HepG2 (cell line): Measurements from ENCODE around the gene TPRA1. TPM values are rescaled to one million over a fixed set of nuclear protein-coding genes. Genes with fewer than 3 reads are reported as not detected.

Experiments used
- GATA4 ChIP-seq: sonication (generic); IDR thresholded peaks from 2 replicates; pipeline ENCODE4 v1.6.1; 2016; ENCODE audit warnings: antibody characterized with exemption, low read depth, borderline replicate concordance
- HOXA9 ChIP-seq: sonication (generic); formaldehyde crosslinking; IDR thresholded peaks from 2 replicates; pipeline ENCODE4 v1.8.1; 2022; ENCODE audit warnings: missing genetic modification reagents, mild to moderate bottlenecking, moderate library complexity, borderline replicate concordance
- KDM2A ChIP-seq: sonication (generic); formaldehyde crosslinking; IDR thresholded peaks from 2 replicates; pipeline ENCODE4 v1.4.0; 2020; ENCODE audit warnings: low read depth, missing genetic modification reagents, borderline replicate concordance
- KDM5B ChIP-seq: sonication (generic); formaldehyde crosslinking; IDR thresholded peaks from 2 replicates; pipeline ENCODE4 v1.4.0; 2020; ENCODE audit warnings: missing genetic modification reagents, mild to moderate bottlenecking, borderline replicate concordance
- LBX2 ChIP-seq: sonication (generic); formaldehyde crosslinking; IDR thresholded peaks from 2 replicates; pipeline ENCODE4 v1.5.0; 2020; ENCODE audit warnings: missing genetic modification reagents, mild to moderate bottlenecking, borderline replicate concordance
- MEIS2 ChIP-seq: sonication (generic); formaldehyde crosslinking; IDR thresholded peaks from 2 replicates; pipeline ENCODE4 v1.9.0; 2021; ENCODE audit warnings: mild to moderate bottlenecking, missing genetic modification reagents
- PCBP2 ChIP-seq: fragments of 200-400 bp; formaldehyde crosslinking; optimal IDR thresholded peaks from 2 replicates; pipeline ENCODE3; 2018; ENCODE audit warnings: low read length, low read depth; ENCODE audit not compliant: poor library complexity, severe bottlenecking
- TOPORS ChIP-seq: sonication (generic); formaldehyde crosslinking; IDR thresholded peaks from 2 replicates; pipeline ENCODE4 v1.8.0; 2023; ENCODE audit warnings: mild to moderate bottlenecking, missing genetic modification reagents
- ZNF34 ChIP-seq: sonication (generic); formaldehyde crosslinking; IDR thresholded peaks from 2 replicates; pipeline ENCODE4 v1.4.0; 2020; ENCODE audit warnings: mild to moderate bottlenecking, missing genetic modification reagents, borderline replicate concordance
- ZNF687 ChIP-seq: sonication (generic); formaldehyde crosslinking; IDR thresholded peaks from 2 replicates; pipeline ENCODE4 v1.5.1; 2020; ENCODE audit warnings: mild to moderate bottlenecking, missing genetic modification reagents, moderate library complexity
- ZNF740 ChIP-seq: sonication (generic); formaldehyde crosslinking; IDR thresholded peaks from 2 replicates; pipeline ENCODE4 v1.4.0; 2020; ENCODE audit warnings: missing genetic modification reagents
- ZNF773 ChIP-seq: sonication (generic); formaldehyde crosslinking; IDR thresholded peaks from 2 replicates; pipeline ENCODE4 v1.4.0; 2020; ENCODE audit warnings: missing genetic modification reagents, borderline replicate concordance
- ZNF83 ChIP-seq: sonication (generic); formaldehyde crosslinking; IDR thresholded peaks from 2 replicates; pipeline ENCODE4 v1.4.0; 2020; ENCODE audit warnings: missing genetic modification reagents, mild to moderate bottlenecking, borderline replicate concordance
- ZSCAN29 ChIP-seq: sonication (generic); formaldehyde crosslinking; conservative IDR thresholded peaks from 2 replicates; pipeline ENCODE4 v1.4.0; 2020; ENCODE audit warnings: mild to moderate bottlenecking, missing genetic modification reagents
- polyA plus RNA-seq, 8 experiments: library from polyadenylated mRNA; depleted of rRNA in 3 of 8; stranded (reverse) in 7 of 8; unstranded in 1 of 8; fragments of >200 nt; fragmentation: Illumina TruSeq in 4 of 8; extraction: Trizol in 4 of 8; gene quantifications; 2 replicates each; pipeline versions ENCODE4 v1.2.1 to v1.2.3, GENCODE V29; 2011 to 2016; ENCODE audit warnings: low read depth in 4 of 8, missing spikeins in 1 of 8, mixed read lengths in 1 of 8; ENCODE audit not compliant: insufficient read depth in 1 of 8
- total RNA-seq, 5 experiments: library from RNA; depleted of rRNA; stranded (reverse); fragments of >200 nt; fragmentation: Illumina TruSeq; extraction: Trizol; gene quantifications; 2 replicates each; pipeline ENCODE4 v1.2.3, GENCODE V29; 2016; ENCODE audit warnings: low read depth in 1 of 5
- TF ChIP-seq, protein P1 (sequence below): sonication (generic); formaldehyde crosslinking; IDR thresholded peaks from 2 replicates; pipeline ENCODE4 v1.5.0; 2020; ENCODE audit warnings: mild to moderate bottlenecking, missing genetic modification reagents, borderline replicate concordance
- TF ChIP-seq, protein P2 (sequence below): sonication (generic); formaldehyde crosslinking; IDR thresholded peaks from 2 replicates; pipeline ENCODE4 v1.8.0; 2022; ENCODE audit warnings: mild to moderate bottlenecking, missing genetic modification reagents, borderline replicate concordance

The TPRA1 gene
- total and polyA plus RNA-seq, 2 of the 13 experiments (the other 11 are each of a cell fraction or from before 2014, with no cell fraction given), result 25.4 to 25.8 TPM

GRCh38 chr3:127590593-127591465, at the start of gene TPRA1 (continued):
- TF ChIP-seq LBX2 (CRISPR knock-in tag) (peak; percentile 41; the same call in 1 of the 2 replicates), ZNF34 (CRISPR knock-in tag) (no peak), ZNF740 (CRISPR knock-in tag) (no peak), ZNF773 (no peak), TOPORS (CRISPR knock-in tag) (no peak; the same call in 1 of the 2 replicates), ZSCAN29 (0 out of 2 replicates have a peak, but pooled peaks have one; percentile 24), KDM5B (no peak; the same call in 1 of the 2 replicates), GATA4 (peak; percentile 28; the same call in 1 of the 2 replicates), HOXA9 (CRISPR knock-in tag) (no peak), PCBP2 (no peak), ZNF687 (peak; percentile 83), MEIS2 (CRISPR knock-in tag) (peak; percentile 63; the same call in 1 of the 2 replicates), ZNF83 (CRISPR knock-in tag) (no peak), KDM2A (CRISPR knock-in tag) (peak; percentile 63; the same call in 1 of the 2 replicates)
- TF ChIP-seq, protein P1, sequence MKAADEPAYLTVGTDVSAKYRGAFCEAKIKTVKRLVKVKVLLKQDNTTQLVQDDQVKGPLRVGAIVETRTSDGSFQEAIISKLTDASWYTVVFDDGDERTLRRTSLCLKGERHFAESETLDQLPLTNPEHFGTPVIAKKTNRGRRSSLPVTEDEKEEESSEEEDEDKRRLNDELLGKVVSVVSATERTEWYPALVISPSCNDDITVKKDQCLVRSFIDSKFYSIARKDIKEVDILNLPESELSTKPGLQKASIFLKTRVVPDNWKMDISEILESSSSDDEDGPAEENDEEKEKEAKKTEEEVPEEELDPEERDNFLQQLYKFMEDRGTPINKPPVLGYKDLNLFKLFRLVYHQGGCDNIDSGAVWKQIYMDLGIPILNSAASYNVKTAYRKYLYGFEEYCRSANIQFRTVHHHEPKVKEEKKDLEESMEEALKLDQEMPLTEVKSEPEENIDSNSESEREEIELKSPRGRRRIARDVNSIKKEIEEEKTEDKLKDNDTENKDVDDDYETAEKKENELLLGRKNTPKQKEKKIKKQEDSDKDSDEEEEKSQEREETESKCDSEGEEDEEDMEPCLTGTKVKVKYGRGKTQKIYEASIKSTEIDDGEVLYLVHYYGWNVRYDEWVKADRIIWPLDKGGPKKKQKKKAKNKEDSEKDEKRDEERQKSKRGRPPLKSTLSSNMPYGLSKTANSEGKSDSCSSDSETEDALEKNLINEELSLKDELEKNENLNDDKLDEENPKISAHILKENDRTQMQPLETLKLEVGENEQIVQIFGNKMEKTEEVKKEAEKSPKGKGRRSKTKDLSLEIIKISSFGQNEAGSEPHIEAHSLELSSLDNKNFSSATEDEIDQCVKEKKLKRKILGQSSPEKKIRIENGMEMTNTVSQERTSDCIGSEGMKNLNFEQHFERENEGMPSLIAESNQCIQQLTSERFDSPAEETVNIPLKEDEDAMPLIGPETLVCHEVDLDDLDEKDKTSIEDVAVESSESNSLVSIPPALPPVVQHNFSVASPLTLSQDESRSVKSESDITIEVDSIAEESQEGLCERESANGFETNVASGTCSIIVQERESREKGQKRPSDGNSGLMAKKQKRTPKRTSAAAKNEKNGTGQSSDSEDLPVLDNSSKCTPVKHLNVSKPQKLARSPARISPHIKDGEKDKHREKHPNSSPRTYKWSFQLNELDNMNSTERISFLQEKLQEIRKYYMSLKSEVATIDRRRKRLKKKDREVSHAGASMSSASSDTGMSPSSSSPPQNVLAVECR (CRISPR knock-in tag), result peak; percentile 87
- TF ChIP-seq, protein P2, sequence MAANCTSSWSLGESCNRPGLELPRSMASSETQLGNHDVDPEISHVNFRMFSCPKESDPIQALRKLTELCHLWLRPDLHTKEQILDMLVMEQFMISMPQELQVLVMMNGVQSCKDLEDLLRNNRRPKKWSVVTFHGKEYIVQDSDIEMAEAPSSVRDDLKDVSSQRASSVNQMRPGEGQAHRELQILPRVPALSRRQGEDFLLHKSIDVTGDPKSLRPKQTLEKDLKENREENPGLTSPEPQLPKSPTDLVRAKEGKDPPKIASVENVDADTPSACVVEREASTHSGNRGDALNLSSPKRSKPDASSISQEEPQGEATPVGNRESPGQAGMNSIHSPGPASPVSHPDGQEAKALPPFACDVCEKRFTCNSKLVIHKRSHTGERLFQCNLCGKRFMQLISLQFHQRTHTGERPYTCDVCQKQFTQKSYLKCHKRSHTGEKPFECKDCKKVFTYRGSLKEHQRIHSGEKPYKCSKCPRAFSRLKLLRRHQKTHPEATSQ, result no peak
